ENCODE data around the gene ASAH2B. TPM values are rescaled to one million over a fixed set of nuclear protein-coding genes. Genes with fewer than 3 reads are reported as not detected.

The ASAH2B gene
- total and polyA plus RNA-seq, 2 of the 13 experiments (the other 11 are each of a cell fraction or from before 2014, with no cell fraction given), result 4.2 to 4.6 TPM

- TF ChIP-seq, protein P1, sequence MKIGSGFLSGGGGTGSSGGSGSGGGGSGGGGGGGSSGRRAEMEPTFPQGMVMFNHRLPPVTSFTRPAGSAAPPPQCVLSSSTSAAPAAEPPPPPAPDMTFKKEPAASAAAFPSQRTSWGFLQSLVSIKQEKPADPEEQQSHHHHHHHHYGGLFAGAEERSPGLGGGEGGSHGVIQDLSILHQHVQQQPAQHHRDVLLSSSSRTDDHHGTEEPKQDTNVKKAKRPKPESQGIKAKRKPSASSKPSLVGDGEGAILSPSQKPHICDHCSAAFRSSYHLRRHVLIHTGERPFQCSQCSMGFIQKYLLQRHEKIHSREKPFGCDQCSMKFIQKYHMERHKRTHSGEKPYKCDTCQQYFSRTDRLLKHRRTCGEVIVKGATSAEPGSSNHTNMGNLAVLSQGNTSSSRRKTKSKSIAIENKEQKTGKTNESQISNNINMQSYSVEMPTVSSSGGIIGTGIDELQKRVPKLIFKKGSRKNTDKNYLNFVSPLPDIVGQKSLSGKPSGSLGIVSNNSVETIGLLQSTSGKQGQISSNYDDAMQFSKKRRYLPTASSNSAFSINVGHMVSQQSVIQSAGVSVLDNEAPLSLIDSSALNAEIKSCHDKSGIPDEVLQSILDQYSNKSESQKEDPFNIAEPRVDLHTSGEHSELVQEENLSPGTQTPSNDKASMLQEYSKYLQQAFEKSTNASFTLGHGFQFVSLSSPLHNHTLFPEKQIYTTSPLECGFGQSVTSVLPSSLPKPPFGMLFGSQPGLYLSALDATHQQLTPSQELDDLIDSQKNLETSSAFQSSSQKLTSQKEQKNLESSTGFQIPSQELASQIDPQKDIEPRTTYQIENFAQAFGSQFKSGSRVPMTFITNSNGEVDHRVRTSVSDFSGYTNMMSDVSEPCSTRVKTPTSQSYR (CRISPR knock-in tag; IDR thresholded peaks at IDR 0.05; ENCODE audit: borderline replicate concordance), result no peak; the same call in 1 of the 2 replicates
- TF ChIP-seq ZNF816 (CRISPR knock-in tag; IDR thresholded peaks at IDR 0.05; ENCODE audit: borderline replicate concordance), result no peak; the same call in 1 of the 2 replicates
- peak; percentile 72 for TF ChIP-seq HES4 (CRISPR knock-in tag; IDR thresholded peaks at IDR 0.05; ENCODE audit: borderline replicate concordance)
- TF ChIP-seq ZNF577 (CRISPR knock-in tag; IDR thresholded peaks at IDR 0.05; ENCODE audit: borderline replicate concordance, low read depth), result no peak
- peak; percentile 73 for TF ChIP-seq ATF1 (CRISPR knock-in tag; IDR thresholded peaks at IDR 0.05)
- TF ChIP-seq SP140L (CRISPR knock-in tag; IDR thresholded peaks at IDR 0.05; ENCODE audit: borderline replicate concordance), result no peak
- no peak for TF ChIP-seq PRMT3 (CRISPR knock-in tag; IDR thresholded peaks at IDR 0.05; ENCODE audit: borderline replicate concordance, low read depth)
- peak; percentile 72; the same call in 1 of the 2 replicates for TF ChIP-seq GZF1 (CRISPR knock-in tag; IDR thresholded peaks at IDR 0.05)
- peak; percentile 66; the same call in 1 of the 2 replicates for TF ChIP-seq ZNF350 (CRISPR knock-in tag; IDR thresholded peaks at IDR 0.05; ENCODE audit: borderline replicate concordance, low read depth)
- no peak for TF ChIP-seq PPARG (CRISPR knock-in tag; conservative IDR thresholded peaks at IDR 0.05)
- TF ChIP-seq TCF12 (IDR thresholded peaks at IDR 0.05), result no peak
- TF ChIP-seq TCF12 (CRISPR knock-in tag; IDR thresholded peaks at IDR 0.05), result no peak
- no peak for TF ChIP-seq ZNF543 (CRISPR knock-in tag; IDR thresholded peaks at IDR 0.05)
- TF ChIP-seq CHCHD3 (CRISPR knock-in tag; IDR thresholded peaks at IDR 0.05), result no peak
- TF ChIP-seq TEAD2 (CRISPR knock-in tag; IDR thresholded peaks at IDR 0.05), result peak; percentile 52; the same call in 1 of the 2 replicates
- TF ChIP-seq ZNF558 (CRISPR knock-in tag; IDR thresholded peaks at IDR 0.05; ENCODE audit: borderline replicate concordance), result peak; percentile 98; the same call in 1 of the 2 replicates
- no peak for TF ChIP-seq NFAT5 (CRISPR knock-in tag; IDR thresholded peaks at IDR 0.05)
- peak; percentile 84 for TF ChIP-seq RBFOX2 (IDR thresholded peaks at IDR 0.05; ENCODE audit: low read depth, low read length)
- peak; percentile 71; the same call in 1 of the 2 replicates for TF ChIP-seq ARNT2 (CRISPR knock-in tag; IDR thresholded peaks at IDR 0.05; ENCODE audit: low read depth)
- no peak for TF ChIP-seq NAIF1 (CRISPR knock-in tag; IDR thresholded peaks at IDR 0.05; ENCODE audit: borderline replicate concordance)
- no peak for TF ChIP-seq SIN3B (IDR thresholded peaks at IDR 0.05; ENCODE audit: low read length)
These were observed at the start of gene ASAH2B (continued) for GRCh38 chr10:50739618-50740292.

Data from HepG2 (cell line).